Osteoblast (primary cell): ENCODE data around the gene CDH3. TPM values are rescaled to one million over a fixed set of nuclear protein-coding genes. Genes with fewer than 3 reads are reported as not detected.

Experiments
- DNase-seq: peaks from one replicate; pipeline ENCODE4 v3.0.0; 2011; ENCODE audit warnings: low spot score, mixed read lengths; ENCODE audit not compliant: insufficient read length; ENCODE audit errors: missing footprints
- H2AFZ ChIP-seq: 2 replicates; pipeline ENCODE4 v1.6.0; 2011; ENCODE audit warnings: mild to moderate bottlenecking, low read length
- H3K27ac ChIP-seq: 2 replicates; pipeline ENCODE4 v1.5.1; 2011; ENCODE audit warnings: mild to moderate bottlenecking, low read depth, low read length, moderate library complexity
- H3K27me3 ChIP-seq: 2 replicates; pipeline ENCODE4 v1.6.0; 2012; ENCODE audit warnings: mild to moderate bottlenecking, control low read depth, inconsistent platforms, low read length, moderate library complexity; ENCODE audit not compliant: insufficient read depth
- H3K36me3 ChIP-seq: 2 replicates; pipeline ENCODE4 v1.5.1; 2011; ENCODE audit warnings: mild to moderate bottlenecking, low read length, control low read depth, moderate library complexity; ENCODE audit not compliant: insufficient read depth
- H3K4me1 ChIP-seq: 2 replicates; pipeline ENCODE4 v1.5.1; 2011; ENCODE audit warnings: mild to moderate bottlenecking, low read length, control low read depth, moderate library complexity; ENCODE audit not compliant: insufficient read depth
- H3K4me2 ChIP-seq: 2 replicates; pipeline ENCODE4 v1.6.0; 2011; ENCODE audit warnings: mild to moderate bottlenecking, low read length; ENCODE audit not compliant: insufficient read depth
- H3K4me3 ChIP-seq: fragments of 200-600 bp; sonication (generic); 3 replicates; pipeline ENCODE4 v1.5.1; 2012; ENCODE audit warnings: mild to moderate bottlenecking, low read length, inconsistent platforms; ENCODE audit not compliant: insufficient read depth
- H3K79me2 ChIP-seq: 2 replicates; pipeline ENCODE4 v1.6.0; 2012; ENCODE audit warnings: mild to moderate bottlenecking, low read length, control low read depth, inconsistent platforms; ENCODE audit not compliant: insufficient read depth
- H3K9me3 ChIP-seq: 2 replicates; pipeline ENCODE4 v1.5.1; 2011; ENCODE audit warnings: low read depth, low read length, control low read depth
- H4K20me1 ChIP-seq: 2 replicates; pipeline ENCODE4 v1.6.0; 2012; ENCODE audit warnings: mild to moderate bottlenecking, low read length, control low read depth; ENCODE audit not compliant: insufficient read depth
- CTCF ChIP-seq: IDR thresholded peaks from 2 replicates; pipeline ENCODE4 v1.5.1; 2011; ENCODE audit warnings: mild to moderate bottlenecking, low read depth, low read length, moderate library complexity; ENCODE audit errors: extremely low read depth
- total RNA-seq: library from RNA; depleted of rRNA; stranded (reverse); fragments of >200 nt; gene quantifications from 2 replicates; pipeline ENCODE4 v1.2.3, GENCODE V29; 2012

CDH3 gene
- total RNA-seq, 1 donor: 0.36 TPM

DNA sequence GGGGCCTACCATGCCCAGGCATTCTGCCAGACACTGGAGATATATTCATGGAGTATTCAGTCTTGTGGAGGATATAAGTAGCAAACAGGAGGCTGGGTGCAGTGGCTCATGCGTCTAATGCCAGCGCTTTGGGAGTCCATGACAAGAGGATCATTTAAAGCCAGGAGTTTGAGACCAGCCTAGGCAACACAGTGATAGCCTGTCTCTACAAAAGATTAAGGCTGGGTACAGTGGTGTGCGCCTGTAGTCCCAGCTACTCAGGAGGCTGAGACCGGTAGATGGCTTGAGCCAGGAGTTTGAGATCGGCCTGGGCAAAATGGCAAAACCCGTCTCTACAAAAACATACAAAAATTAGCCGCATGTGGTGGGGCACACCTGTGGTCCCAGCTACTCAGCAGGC, 37.7 kb upstream of the CDH3 start:
- no peak overlapping the region for H3K4me3 ChIP-seq
- H2AFZ ChIP-seq: no peak overlapping the region
- TF ChIP-seq CTCF: no peak
- H3K4me1 ChIP-seq: no peaks in the 10 kb centered on the region
- no peaks in the 10 kb centered on the region for H3K9me3 ChIP-seq
- no peaks in the 10 kb centered on the region for H3K27me3 ChIP-seq
- no peak overlapping the region for H3K27ac ChIP-seq
- no peaks in the 10 kb centered on the region for H3K36me3 ChIP-seq
- no peaks in the 10 kb centered on the region for H3K79me2 ChIP-seq
- H4K20me1 ChIP-seq: no peaks in the 10 kb centered on the region
- no peak overlapping the region for H3K4me2 ChIP-seq
- no peak for DNase-seq

DNA sequence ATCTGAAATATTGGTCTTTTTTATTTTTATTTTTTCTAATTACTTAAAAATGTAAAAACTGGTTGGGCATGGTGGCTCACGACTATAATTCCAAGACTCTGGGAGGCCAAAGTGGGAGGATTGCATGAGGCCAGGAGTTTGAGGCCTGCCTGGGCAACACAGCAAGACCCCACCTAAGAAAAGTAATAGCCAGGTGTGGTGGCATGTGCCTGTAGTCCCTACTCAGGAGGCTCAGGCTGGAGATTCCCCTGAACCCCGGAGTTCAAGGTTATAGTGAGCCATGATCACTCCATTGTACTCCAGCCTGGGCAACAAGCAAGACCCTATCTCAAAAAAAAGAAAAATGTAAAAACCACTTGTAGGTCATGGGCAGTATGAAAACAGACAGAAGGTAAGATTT, 36.8 kb upstream of the CDH3 start:
- no peak overlapping the region for H3K4me3 ChIP-seq
- no peaks in the 10 kb centered on the region for H3K4me1 ChIP-seq
- TF ChIP-seq CTCF: no peak
- no peak overlapping the region for H3K4me2 ChIP-seq
- no peaks in the 10 kb centered on the region for H3K79me2 ChIP-seq
- H2AFZ ChIP-seq: no peak overlapping the region
- H3K9me3 ChIP-seq: no peaks in the 10 kb centered on the region
- no peaks in the 10 kb centered on the region for H3K36me3 ChIP-seq
- no peak overlapping the region for H3K27ac ChIP-seq
- H4K20me1 ChIP-seq: no peaks in the 10 kb centered on the region
- DNase-seq: no peak
- no peaks in the 10 kb centered on the region for H3K27me3 ChIP-seq

DNA sequence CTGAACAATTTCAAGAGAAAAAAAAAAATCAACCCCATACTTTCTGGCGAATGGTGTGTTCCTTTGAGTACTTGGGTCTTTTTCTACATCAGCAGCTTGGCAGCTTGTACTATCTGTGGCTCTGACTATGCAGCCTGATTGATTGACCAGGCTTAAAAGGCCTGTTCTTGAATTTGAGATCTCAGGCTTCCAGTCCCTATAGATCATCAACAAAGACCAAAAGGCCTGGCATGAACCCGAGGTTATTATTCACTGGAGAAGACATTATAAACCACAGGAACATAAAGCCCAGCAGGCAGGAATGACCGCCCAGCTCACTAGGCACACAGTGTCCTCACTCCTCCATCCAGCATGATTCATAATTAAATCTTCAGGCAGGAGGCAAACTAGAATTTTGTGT, 32.1 kb upstream of the CDH3 start:
- Histone ChIP-seq H3K9me3 (peaks cover 3% of the 10 kb centered on the region), H3K4me3 (no peak overlapping the region), H3K4me2 (no peak overlapping the region), H3K27me3 (no peaks in the 10 kb centered on the region), H3K36me3 (no peaks in the 10 kb centered on the region), H4K20me1 (no peaks in the 10 kb centered on the region), H3K27ac (no peak overlapping the region), H2AFZ (no peak overlapping the region), H3K79me2 (no peaks in the 10 kb centered on the region), H3K4me1 (no peaks in the 10 kb centered on the region)
- TF ChIP-seq CTCF: no peak
- DNase-seq: no peak

- no peaks in the 10 kb centered on the region for H3K4me1 ChIP-seq
- no peak for TF ChIP-seq CTCF
- no peak for DNase-seq
Measured at GRCh38 chr16:68617734-68618133, 27.4 kb upstream of the CDH3 start.

More at GRCh38 chr16:68617734-68618133, 27.4 kb upstream of the CDH3 start:
- Histone ChIP-seq H3K27ac (no peak overlapping the region), H2AFZ (no peak overlapping the region), H4K20me1 (no peaks in the 10 kb centered on the region), H3K79me2 (no peaks in the 10 kb centered on the region), H3K4me2 (no peak overlapping the region), H3K4me3 (no peak overlapping the region), H3K9me3 (peaks cover 3% of the 10 kb centered on the region), H3K36me3 (no peaks in the 10 kb centered on the region), H3K27me3 (no peaks in the 10 kb centered on the region)
